ENCODE data around the gene EYS. TPM values are rescaled to one million over a fixed set of nuclear protein-coding genes. Genes with fewer than 3 reads are reported as not detected.

The EYS gene
- total RNA-seq, 1 experiment from 2014 or later = not detected

DNA sequence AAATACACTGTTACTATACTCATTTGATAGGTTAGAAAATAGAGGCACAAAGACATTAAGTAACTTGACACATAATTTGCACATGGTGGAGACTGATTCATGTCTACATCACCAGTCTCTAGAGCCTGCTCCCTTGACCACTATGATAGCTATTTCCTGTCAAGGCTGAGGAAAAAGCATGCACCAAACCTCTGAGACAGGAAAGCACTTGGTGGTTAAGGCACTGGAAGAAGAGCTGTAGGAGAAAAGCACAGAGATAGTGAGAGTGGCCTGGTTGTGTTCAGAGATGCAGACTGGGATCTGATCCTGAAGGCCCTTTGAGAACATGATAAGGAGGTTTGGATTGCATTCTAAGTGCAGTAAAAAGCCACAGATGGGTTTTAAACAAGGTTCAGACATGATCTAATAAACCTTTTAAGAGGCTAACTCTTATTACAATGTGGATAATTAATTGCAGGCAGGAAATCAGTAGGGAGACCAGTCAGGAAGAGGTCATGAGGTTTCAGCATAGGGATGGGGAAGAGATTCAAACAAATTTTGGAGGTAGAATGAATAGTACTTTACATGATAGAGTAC, 1902.6 kb downstream of the EYS start:
- Histone ChIP-seq H2BK120ac (ENCODE audit: low read depth, low read length, poor library complexity, severe bottlenecking) (no peak overlapping the region), H3K23me2 (ENCODE audit: insufficient read length, low read depth, low read length, poor library complexity, severe bottlenecking) (no peaks in the 10 kb centered on the region), H3K14ac (ENCODE audit: insufficient read depth, low read length) (no peak overlapping the region), H4K20me1 (ENCODE audit: control insufficient read depth, insufficient read depth, insufficient read length) (no peaks in the 10 kb centered on the region), H3K18ac (ENCODE audit: insufficient read length, low read depth, low read length) (no peak overlapping the region), H3K4me2 (ENCODE audit: insufficient read depth, insufficient read length, low read length) (no peak overlapping the region), H3K23ac (ENCODE audit: insufficient read length, low read depth, low read length) (no peak overlapping the region), H3K27ac (ENCODE audit: insufficient read length, low read depth, low read length) (no peak overlapping the region), H2BK15ac (ENCODE audit: low read depth, low read length) (no peak overlapping the region), H3T11ph (ENCODE audit: low read length) (no peak overlapping the region), H2BK12ac (ENCODE audit: insufficient read length, low read depth, low read length) (no peak overlapping the region), H4K8ac (replicated peaks; ENCODE audit: insufficient read length, low read depth, low read length) (no peak overlapping the region), H3K27me3 (ENCODE audit: insufficient read depth, low read length) (no peaks in the 10 kb centered on the region), H4K91ac (ENCODE audit: insufficient read length, low read depth, low read length) (no peak overlapping the region), H2AFZ (ENCODE audit: low read length) (no peak overlapping the region), H2BK5ac (ENCODE audit: insufficient read length, low read length) (no peak overlapping the region), H2AK5ac (ENCODE audit: insufficient read length, low read length) (no peak overlapping the region), H3K9ac (ENCODE audit: extremely low read depth, insufficient read length, low read length) (no peak overlapping the region), H4K5ac (ENCODE audit: insufficient read length, low read depth, low read length) (no peak overlapping the region), H3K4ac (ENCODE audit: low read depth, low read length) (no peak overlapping the region), H3K79me1 (ENCODE audit: insufficient read depth, low read depth, low read length, poor library complexity, severe bottlenecking) (no peaks in the 10 kb centered on the region), H3K9me3 (ENCODE audit: control insufficient read depth, low read depth, low read length) (no peaks in the 10 kb centered on the region), H3K4me1 (ENCODE audit: insufficient read depth, low read length) (peaks cover 4% of the 10 kb centered on the region; the same call in 1 of the 2 replicates), H3K56ac (ENCODE audit: insufficient read length, low read depth, low read length) (no peak overlapping the region), H3K79me2 (ENCODE audit: insufficient read depth, low read length) (no peaks in the 10 kb centered on the region), H2BK20ac (ENCODE audit: low read depth, low read length, poor library complexity, severe bottlenecking) (no peak overlapping the region)
- Mint-ChIP-seq H3K9me3 (no peaks in the 10 kb centered on the region), H3K4me3 (no peak overlapping the region), H3K27me3 (ENCODE audit: low read depth) (no peaks in the 10 kb centered on the region), H3K4me1 (peaks cover 9% of the 10 kb centered on the region in 2 experiments), H3K27ac (no peak overlapping the region), H3K36me3 (ENCODE audit: insufficient read depth in 1 of 3, low read depth in 3 of 3) (no peaks in the 10 kb centered on the region)
- no peak for DNase-seq
- TF ChIP-seq, protein P1, sequence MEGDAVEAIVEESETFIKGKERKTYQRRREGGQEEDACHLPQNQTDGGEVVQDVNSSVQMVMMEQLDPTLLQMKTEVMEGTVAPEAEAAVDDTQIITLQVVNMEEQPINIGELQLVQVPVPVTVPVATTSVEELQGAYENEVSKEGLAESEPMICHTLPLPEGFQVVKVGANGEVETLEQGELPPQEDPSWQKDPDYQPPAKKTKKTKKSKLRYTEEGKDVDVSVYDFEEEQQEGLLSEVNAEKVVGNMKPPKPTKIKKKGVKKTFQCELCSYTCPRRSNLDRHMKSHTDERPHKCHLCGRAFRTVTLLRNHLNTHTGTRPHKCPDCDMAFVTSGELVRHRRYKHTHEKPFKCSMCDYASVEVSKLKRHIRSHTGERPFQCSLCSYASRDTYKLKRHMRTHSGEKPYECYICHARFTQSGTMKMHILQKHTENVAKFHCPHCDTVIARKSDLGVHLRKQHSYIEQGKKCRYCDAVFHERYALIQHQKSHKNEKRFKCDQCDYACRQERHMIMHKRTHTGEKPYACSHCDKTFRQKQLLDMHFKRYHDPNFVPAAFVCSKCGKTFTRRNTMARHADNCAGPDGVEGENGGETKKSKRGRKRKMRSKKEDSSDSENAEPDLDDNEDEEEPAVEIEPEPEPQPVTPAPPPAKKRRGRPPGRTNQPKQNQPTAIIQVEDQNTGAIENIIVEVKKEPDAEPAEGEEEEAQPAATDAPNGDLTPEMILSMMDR (conservative IDR thresholded peaks at IDR 0.05) = no peak
